ENCODE measurements around the gene ZNF670.

- TF ChIP-seq CTCF (IDR thresholded peaks at IDR 0.05), result no peak
- no peak for TF ChIP-seq ZFX (IDR thresholded peaks at IDR 0.05; ENCODE audit: borderline replicate concordance)
Observed at GRCh38 chr1:247088967-247089366, 10.4 kb upstream of the ZNF670 start.
